Mucosa of gallbladder (tissue), 1 donor: Measurements from ENCODE around the gene C4orf50. TPM values are rescaled to one million over a fixed set of nuclear protein-coding genes. Genes with fewer than 3 reads are reported as not detected.

ENCODE experiments used
- DNase-seq: peaks from one replicate; pipeline ENCODE4 v3.0.0-alpha.2; 2020; ENCODE audit warnings: low spot score
- total RNA-seq: library from RNA; stranded (reverse); gene quantifications from one replicate; pipeline ENCODE4 v1.2.1, GENCODE V29; 2021
- donor health status: DM: no; HTN: no; CAD: no.

The C4orf50 gene
- total RNA-seq, result 0.06 TPM

GRCh38 chr4:6018331-6018730 lies at the start of gene C4orf50:
TSS of gene C4orf50 (minus strand) at chr4:6018431.
- DNase-seq, result no peak

- no peak for DNase-seq
Observed at GRCh38 chr4:6065934-6066590, 47.8 kb upstream of the C4orf50 start.

GRCh38 chr4:6065166-6065565 lies 46.9 kb upstream of the C4orf50 start:
- DNase-seq, result no peak

GRCh38 chr4:6064383-6064782 lies 46.2 kb upstream of the C4orf50 start:
- DNase-seq, result no peak

- no peak for DNase-seq
Observed at GRCh38 chr4:6063684-6064083, 45.5 kb upstream of the C4orf50 start.

- DNase-seq, result no peak
Observed at GRCh38 chr4:6062133-6062532, 43.9 kb upstream of the C4orf50 start.

- DNase-seq, result no peak
Observed at GRCh38 chr4:6059375-6059805, 41.2 kb upstream of the C4orf50 start.

GRCh38 chr4:6058531-6059374 lies 40.5 kb upstream of the C4orf50 start:
- no peak for DNase-seq

- DNase-seq, result no peak
Observed at GRCh38 chr4:6056976-6057766, 38.9 kb upstream of the C4orf50 start.

- DNase-seq, result no peak
Observed at GRCh38 chr4:6055436-6055835, 37.2 kb upstream of the C4orf50 start.

- no peak for DNase-seq
Observed at GRCh38 chr4:6055030-6055429, 36.8 kb upstream of the C4orf50 start.

- DNase-seq, result no peak
Observed at GRCh38 chr4:6054162-6054922, 36.1 kb upstream of the C4orf50 start.

GRCh38 chr4:6052679-6053078 lies 34.4 kb upstream of the C4orf50 start:
- no peak for DNase-seq

- no peak for DNase-seq
Observed at GRCh38 chr4:6050551-6050950, 32.3 kb upstream of the C4orf50 start.

GRCh38 chr4:6049985-6050384 lies 31.8 kb upstream of the C4orf50 start:
- no peak for DNase-seq

- DNase-seq, result no peak
Observed at GRCh38 chr4:6049278-6049677, 31.0 kb upstream of the C4orf50 start.

- no peak for DNase-seq
Observed at GRCh38 chr4:6048537-6048936, 30.3 kb upstream of the C4orf50 start.

GRCh38 chr4:6047130-6047673 lies 29.0 kb upstream of the C4orf50 start:
- DNase-seq, result no peak

GRCh38 chr4:6046526-6047129 lies 28.4 kb upstream of the C4orf50 start:
- no peak for DNase-seq

GRCh38 chr4:6044805-6045204 lies 26.6 kb upstream of the C4orf50 start:
- DNase-seq, result no peak

GRCh38 chr4:6044276-6044675 lies 26.0 kb upstream of the C4orf50 start:
- no peak for DNase-seq
